Measurements from ENCODE around the gene SH3RF2. TPM values are rescaled to one million over a fixed set of nuclear protein-coding genes. Genes with fewer than 3 reads are reported as not detected.

The SH3RF2 gene
- total and polyA plus RNA-seq, 2 of the 13 experiments (the other 11 are each of a cell fraction or from before 2014, with no cell fraction given) = 2.6 to 3.7 TPM

DNA sequence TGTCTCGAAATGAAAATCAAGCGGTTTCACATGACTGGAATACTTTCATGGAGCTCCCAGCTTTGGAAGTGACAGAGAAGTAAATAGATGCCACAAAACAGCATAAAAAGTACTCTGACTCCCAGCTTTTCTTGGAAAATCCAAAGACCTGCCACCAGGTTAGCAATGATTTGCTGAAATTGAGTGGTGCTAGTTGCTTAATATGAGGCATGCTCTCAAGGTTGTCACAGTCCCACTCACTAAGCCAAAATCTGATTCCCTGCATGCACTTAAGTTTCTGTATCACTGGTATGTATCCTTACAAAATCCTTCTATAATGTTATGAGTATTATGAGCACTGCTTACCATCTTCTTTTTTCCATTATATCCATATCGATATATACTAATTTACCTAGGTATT, 13.0 kb upstream of the SH3RF2 start:
- WGBS (ENCODE audit: low lambda C conversion rate) = 55% methylated on average over 3 of the region's 3 CpGs
- peaks cover 8% of the 10 kb centered on the region for H3K4me1 ChIP-seq (ENCODE audit: insufficient read depth, low read length)
- CTCF ChIA-PET (ENCODE audit: low intra/inter-chr PET ratio, low total read pairs) = no interaction called here
- no peak overlapping the region for H3K9ac ChIP-seq (ENCODE audit: insufficient read depth, low read depth, low read length)
- no peaks in the 10 kb centered on the region for H3K79me2 ChIP-seq (ENCODE audit: insufficient read depth, low read length)
- peaks cover 0 to 15% of the 10 kb centered on the region in 2 experiments; a peak in 2 of 5 replicates for H3K27me3 ChIP-seq (ENCODE audit: control insufficient read depth in 1 of 2, insufficient read depth in 2 of 2, low read length in 2 of 2)
- FAIRE-seq (no peak), DNase-seq (ENCODE audit: low spot score) (no peak), ATAC-seq (no peak)
- no TSS peak for BruUV-seq (replicated peaks)
- no peaks in the 10 kb centered on the region for H3K9me3 ChIP-seq (ENCODE audit: low read length)
- no peak overlapping the region for H3K27ac ChIP-seq (ENCODE audit: extremely low read length, insufficient read depth, low read length)
- no peak overlapping the region for H2AFZ ChIP-seq (ENCODE audit: low read length)
- no peaks in the 10 kb centered on the region for H4K20me1 ChIP-seq (ENCODE audit: insufficient read depth, low read length)
- POLR2A ChIA-PET = no interaction called here
- in situ Hi-C loops (cut with HindIII; ENCODE audit: extremely low pct_ligation_motif_present, low pct_unique_long_range_greater_than_20kb) = no loop called here
- no peaks in the 10 kb centered on the region for H3K36me3 ChIP-seq (replicated peaks in 1 of 2; ENCODE audit: control insufficient read depth in 1 of 2, insufficient read depth in 2 of 2, low read length in 2 of 2)
- no peak overlapping the region for H3K4me2 ChIP-seq (ENCODE audit: low read depth, low read length)
- H3K4me3 ChIP-seq (replicated peaks in 1 of 3; ENCODE audit: insufficient read depth in 1 of 3, low read depth in 2 of 3, low read length in 3 of 3) = no peak overlapping the region
- intact Hi-C loops (cut with micrococcal nuclease; ENCODE audit: unreplicated experiment) = no loop called here
- TF ChIP-seq ZKSCAN8 (CRISPR knock-in tag; IDR thresholded peaks at IDR 0.05; ENCODE audit: borderline replicate concordance) = no peak
- TF ChIP-seq ZNF790 (CRISPR knock-in tag; IDR thresholded peaks at IDR 0.05; ENCODE audit: borderline replicate concordance) = no peak
- no peak for TF ChIP-seq MAZ (IDR thresholded peaks at IDR 0.05; ENCODE audit: borderline replicate concordance, low read depth, low read length)
- TF ChIP-seq MAZ (CRISPR knock-in tag; IDR thresholded peaks at IDR 0.05; ENCODE audit: low read depth) = no peak
- TF ChIP-seq, protein P1, sequence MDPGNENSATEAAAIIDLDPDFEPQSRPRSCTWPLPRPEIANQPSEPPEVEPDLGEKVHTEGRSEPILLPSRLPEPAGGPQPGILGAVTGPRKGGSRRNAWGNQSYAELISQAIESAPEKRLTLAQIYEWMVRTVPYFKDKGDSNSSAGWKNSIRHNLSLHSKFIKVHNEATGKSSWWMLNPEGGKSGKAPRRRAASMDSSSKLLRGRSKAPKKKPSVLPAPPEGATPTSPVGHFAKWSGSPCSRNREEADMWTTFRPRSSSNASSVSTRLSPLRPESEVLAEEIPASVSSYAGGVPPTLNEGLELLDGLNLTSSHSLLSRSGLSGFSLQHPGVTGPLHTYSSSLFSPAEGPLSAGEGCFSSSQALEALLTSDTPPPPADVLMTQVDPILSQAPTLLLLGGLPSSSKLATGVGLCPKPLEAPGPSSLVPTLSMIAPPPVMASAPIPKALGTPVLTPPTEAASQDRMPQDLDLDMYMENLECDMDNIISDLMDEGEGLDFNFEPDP (CRISPR knock-in tag; conservative IDR thresholded peaks at IDR 0.05) = no peak
- TF ChIP-seq TARDBP (CRISPR knock-in tag; IDR thresholded peaks at IDR 0.05) = no peak
- TF ChIP-seq ZNF792 (CRISPR knock-in tag; IDR thresholded peaks at IDR 0.05) = no peak
- no peak for TF ChIP-seq ZNF546 (CRISPR knock-in tag; conservative IDR thresholded peaks at IDR 0.05)
- no peak for TF ChIP-seq NFYC (CRISPR knock-in tag; IDR thresholded peaks at IDR 0.05)
- TF ChIP-seq ZNF562 (CRISPR knock-in tag; IDR thresholded peaks at IDR 0.05; ENCODE audit: borderline replicate concordance) = no peak
- TF ChIP-seq ZNF788 (CRISPR knock-in tag; IDR thresholded peaks at IDR 0.05; ENCODE audit: borderline replicate concordance) = no peak
- no peak for TF ChIP-seq TEAD3 (CRISPR knock-in tag; optimal IDR thresholded peaks at IDR 0.05; ENCODE audit: borderline replicate concordance)
- TF ChIP-seq, protein P2, sequence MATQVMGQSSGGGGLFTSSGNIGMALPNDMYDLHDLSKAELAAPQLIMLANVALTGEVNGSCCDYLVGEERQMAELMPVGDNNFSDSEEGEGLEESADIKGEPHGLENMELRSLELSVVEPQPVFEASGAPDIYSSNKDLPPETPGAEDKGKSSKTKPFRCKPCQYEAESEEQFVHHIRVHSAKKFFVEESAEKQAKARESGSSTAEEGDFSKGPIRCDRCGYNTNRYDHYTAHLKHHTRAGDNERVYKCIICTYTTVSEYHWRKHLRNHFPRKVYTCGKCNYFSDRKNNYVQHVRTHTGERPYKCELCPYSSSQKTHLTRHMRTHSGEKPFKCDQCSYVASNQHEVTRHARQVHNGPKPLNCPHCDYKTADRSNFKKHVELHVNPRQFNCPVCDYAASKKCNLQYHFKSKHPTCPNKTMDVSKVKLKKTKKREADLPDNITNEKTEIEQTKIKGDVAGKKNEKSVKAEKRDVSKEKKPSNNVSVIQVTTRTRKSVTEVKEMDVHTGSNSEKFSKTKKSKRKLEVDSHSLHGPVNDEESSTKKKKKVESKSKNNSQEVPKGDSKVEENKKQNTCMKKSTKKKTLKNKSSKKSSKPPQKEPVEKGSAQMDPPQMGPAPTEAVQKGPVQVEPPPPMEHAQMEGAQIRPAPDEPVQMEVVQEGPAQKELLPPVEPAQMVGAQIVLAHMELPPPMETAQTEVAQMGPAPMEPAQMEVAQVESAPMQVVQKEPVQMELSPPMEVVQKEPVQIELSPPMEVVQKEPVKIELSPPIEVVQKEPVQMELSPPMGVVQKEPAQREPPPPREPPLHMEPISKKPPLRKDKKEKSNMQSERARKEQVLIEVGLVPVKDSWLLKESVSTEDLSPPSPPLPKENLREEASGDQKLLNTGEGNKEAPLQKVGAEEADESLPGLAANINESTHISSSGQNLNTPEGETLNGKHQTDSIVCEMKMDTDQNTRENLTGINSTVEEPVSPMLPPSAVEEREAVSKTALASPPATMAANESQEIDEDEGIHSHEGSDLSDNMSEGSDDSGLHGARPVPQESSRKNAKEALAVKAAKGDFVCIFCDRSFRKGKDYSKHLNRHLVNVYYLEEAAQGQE (IDR thresholded peaks at IDR 0.05; ENCODE audit: borderline replicate concordance in 1 of 2, low read depth in 1 of 2, low read length in 2 of 2) = no peak
- TF ChIP-seq, protein P3, sequence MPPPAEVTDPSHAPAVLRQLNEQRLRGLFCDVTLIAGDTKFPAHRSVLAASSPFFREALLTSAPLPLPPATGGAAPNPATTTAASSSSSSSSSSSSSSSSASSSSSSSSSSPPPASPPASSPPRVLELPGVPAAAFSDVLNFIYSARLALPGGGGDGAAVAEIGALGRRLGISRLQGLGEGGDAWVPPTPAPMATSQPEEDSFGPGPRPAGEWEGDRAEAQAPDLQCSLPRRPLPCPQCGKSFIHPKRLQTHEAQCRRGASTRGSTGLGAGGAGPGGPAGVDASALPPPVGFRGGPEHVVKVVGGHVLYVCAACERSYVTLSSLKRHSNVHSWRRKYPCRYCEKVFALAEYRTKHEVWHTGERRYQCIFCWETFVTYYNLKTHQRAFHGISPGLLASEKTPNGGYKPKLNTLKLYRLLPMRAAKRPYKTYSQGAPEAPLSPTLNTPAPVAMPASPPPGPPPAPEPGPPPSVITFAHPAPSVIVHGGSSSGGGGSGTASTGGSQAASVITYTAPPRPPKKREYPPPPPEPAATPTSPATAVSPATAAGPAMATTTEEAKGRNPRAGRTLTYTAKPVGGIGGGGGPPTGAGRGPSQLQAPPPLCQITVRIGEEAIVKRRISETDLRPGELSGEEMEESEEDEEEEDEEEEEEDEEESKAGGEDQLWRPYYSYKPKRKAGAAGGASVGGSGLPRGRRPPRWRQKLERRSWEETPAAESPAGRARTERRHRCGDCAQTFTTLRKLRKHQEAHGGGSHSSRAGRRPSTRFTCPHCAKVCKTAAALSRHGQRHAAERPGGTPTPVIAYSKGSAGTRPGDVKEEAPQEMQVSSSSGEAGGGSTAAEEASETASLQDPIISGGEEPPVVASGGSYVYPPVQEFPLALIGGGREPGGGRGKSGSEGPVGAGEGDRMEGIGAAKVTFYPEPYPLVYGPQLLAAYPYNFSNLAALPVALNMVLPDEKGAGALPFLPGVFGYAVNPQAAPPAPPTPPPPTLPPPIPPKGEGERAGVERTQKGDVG (CRISPR knock-in tag; IDR thresholded peaks at IDR 0.05; ENCODE audit: borderline replicate concordance) = no peak
- TF ChIP-seq, protein P4, sequence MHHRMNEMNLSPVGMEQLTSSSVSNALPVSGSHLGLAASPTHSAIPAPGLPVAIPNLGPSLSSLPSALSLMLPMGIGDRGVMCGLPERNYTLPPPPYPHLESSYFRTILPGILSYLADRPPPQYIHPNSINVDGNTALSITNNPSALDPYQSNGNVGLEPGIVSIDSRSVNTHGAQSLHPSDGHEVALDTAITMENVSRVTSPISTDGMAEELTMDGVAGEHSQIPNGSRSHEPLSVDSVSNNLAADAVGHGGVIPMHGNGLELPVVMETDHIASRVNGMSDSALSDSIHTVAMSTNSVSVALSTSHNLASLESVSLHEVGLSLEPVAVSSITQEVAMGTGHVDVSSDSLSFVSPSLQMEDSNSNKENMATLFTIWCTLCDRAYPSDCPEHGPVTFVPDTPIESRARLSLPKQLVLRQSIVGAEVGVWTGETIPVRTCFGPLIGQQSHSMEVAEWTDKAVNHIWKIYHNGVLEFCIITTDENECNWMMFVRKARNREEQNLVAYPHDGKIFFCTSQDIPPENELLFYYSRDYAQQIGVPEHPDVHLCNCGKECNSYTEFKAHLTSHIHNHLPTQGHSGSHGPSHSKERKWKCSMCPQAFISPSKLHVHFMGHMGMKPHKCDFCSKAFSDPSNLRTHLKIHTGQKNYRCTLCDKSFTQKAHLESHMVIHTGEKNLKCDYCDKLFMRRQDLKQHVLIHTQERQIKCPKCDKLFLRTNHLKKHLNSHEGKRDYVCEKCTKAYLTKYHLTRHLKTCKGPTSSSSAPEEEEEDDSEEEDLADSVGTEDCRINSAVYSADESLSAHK (CRISPR knock-in tag; IDR thresholded peaks at IDR 0.05; ENCODE audit: borderline replicate concordance) = no peak
